Measurements from ENCODE around the gene AS3MT. TPM values are rescaled to one million over a fixed set of nuclear protein-coding genes. Genes with fewer than 3 reads are reported as not detected.
A peak's percentile ranks its signal among the peaks of the same experiment; 100 is the strongest.

The AS3MT gene
- total RNA-seq, 6 experiments from 2014 or later, result 5.3 to 23.2 (median 14.4) TPM

DNA sequence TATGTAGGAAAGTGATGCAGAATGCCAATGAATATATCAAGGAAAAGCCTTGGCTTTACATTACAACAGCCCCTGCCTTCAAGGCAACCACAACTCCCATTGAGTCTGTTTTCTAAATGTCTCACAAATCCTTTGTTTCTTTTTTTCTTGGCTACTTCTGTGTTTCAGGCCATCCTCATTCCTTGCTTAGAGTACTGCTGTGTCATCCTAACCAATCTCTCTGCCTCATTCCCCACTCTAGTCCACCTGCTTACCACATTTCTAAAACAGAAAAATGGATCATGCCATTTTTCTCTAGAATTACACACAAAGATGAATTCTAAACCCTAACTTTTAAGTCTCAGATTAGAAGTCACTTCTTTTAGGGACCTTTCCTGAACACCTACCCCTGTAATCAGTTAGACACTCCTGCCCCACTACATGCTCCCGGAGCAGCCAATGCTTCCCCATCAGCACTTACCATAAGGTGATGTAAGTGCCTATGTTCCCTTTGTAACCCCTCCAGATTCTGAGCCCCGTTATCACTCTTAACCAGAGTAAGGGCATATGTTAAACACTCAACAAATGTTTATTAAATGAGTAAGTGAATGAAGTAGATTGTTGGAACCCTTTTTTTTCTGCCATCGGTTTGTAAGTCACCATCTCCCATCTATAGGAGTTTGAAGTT is 12.4 kb upstream of the AS3MT start:
- H3K27me3 ChIP-seq, result no peaks in the 10 kb centered on the region
- ATAC-seq, result no peak
- peaks cover 0 to 3% (median 0%) of the 10 kb centered on the region in 4 donors for H3K36me3 ChIP-seq
- H3K27ac ChIP-seq, result no peak overlapping the region
- intact Hi-C loops (cut with DNase I), result no loop called here
- no peaks in the 10 kb centered on the region for H3K9me3 ChIP-seq
- WGBS (ENCODE audit: insufficient coverage, low coverage, low lambda C conversion rate, missing lambda C conversion rate), result 87% methylated on average over 3 of the region's 3 CpGs
- DNase-seq, result no peak
- TF ChIP-seq, protein P1, sequence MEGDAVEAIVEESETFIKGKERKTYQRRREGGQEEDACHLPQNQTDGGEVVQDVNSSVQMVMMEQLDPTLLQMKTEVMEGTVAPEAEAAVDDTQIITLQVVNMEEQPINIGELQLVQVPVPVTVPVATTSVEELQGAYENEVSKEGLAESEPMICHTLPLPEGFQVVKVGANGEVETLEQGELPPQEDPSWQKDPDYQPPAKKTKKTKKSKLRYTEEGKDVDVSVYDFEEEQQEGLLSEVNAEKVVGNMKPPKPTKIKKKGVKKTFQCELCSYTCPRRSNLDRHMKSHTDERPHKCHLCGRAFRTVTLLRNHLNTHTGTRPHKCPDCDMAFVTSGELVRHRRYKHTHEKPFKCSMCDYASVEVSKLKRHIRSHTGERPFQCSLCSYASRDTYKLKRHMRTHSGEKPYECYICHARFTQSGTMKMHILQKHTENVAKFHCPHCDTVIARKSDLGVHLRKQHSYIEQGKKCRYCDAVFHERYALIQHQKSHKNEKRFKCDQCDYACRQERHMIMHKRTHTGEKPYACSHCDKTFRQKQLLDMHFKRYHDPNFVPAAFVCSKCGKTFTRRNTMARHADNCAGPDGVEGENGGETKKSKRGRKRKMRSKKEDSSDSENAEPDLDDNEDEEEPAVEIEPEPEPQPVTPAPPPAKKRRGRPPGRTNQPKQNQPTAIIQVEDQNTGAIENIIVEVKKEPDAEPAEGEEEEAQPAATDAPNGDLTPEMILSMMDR (IDR thresholded peaks at IDR 0.05), result no peak
- TF ChIP-seq POLR2A (IDR thresholded peaks at IDR 0.05), result no peak
- peaks cover 0 to 16% (median 3%) of the 10 kb centered on the region in 4 donors for H3K4me1 ChIP-seq
- H3K4me3 ChIP-seq, result no peak overlapping the region

DNA sequence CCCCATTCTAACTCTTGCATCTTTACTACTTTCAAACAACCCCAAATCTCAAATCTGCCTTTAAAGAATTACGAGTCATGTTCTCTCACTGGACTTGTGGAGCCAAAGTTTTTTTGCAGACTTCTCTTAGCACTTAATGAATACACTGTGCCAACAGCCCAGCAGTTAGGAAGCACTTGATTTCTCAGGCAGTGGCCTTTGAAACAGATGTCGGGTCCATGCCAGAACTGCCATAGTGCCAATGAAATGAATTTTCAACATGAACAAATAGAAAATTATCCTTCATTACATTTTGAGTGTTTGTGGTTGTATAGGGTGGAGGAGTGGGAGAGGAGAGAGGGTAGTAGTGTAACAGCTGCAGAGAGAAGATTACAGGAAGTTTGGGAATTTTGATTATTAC is 9.4 kb upstream of the AS3MT start:
- Histone ChIP-seq H3K4me3 (no peak overlapping the region), H3K4me1 (peaks cover 0 to 15% (median 4%) of the 10 kb centered on the region in 4 donors), H3K27ac (no peak overlapping the region), H3K27me3 (no peaks in the 10 kb centered on the region), H3K9me3 (no peaks in the 10 kb centered on the region), H3K36me3 (peaks cover 0 to 24% (median 6%) of the 10 kb centered on the region in 4 donors)
- WGBS (ENCODE audit: insufficient coverage, low coverage, low lambda C conversion rate, missing lambda C conversion rate), result 48% methylated on average over 2 of the region's 2 CpGs
- TF ChIP-seq, protein P1 (IDR thresholded peaks at IDR 0.05), result no peak
- no peak for TF ChIP-seq POLR2A (IDR thresholded peaks at IDR 0.05)
- ATAC-seq (peak in 1 of 4 donors; percentile 35), DNase-seq (no peak)
- intact Hi-C loops (cut with DNase I), result no loop called here

DNA sequence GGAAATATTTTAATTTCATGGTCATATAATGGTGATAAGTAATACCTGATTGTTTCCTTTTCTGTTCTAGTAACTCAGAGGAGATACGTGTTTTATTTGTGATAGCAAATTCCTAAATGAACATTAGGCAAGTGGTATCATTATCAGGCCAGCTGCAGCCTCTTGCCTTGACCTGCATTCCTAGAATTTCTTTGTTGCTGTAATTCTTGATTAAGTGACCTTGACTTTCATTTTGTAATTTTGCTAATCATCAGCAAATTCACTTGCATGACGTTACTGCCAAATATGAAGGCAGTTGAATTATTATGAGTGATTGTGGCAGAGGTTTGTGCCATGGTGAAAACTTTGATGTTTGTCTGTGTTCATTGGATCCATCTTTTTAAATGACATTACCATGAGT is 5.6 kb upstream of the AS3MT start:
- ATAC-seq, result no peak
- 23% methylated on average over 2 of the region's 2 CpGs for WGBS (ENCODE audit: insufficient coverage, low coverage, low lambda C conversion rate, missing lambda C conversion rate)
- no peak overlapping the region for H3K4me3 ChIP-seq
- H3K9me3 ChIP-seq, result no peaks in the 10 kb centered on the region
- intact Hi-C loops (cut with DNase I), result no loop called here
- H3K27me3 ChIP-seq, result no peaks in the 10 kb centered on the region
- TF ChIP-seq, protein P1 (IDR thresholded peaks at IDR 0.05), result no peak
- TF ChIP-seq POLR2A (IDR thresholded peaks at IDR 0.05), result no peak
- H3K4me1 ChIP-seq, result peaks cover 0 to 3% (median under 1%) of the 10 kb centered on the region in 4 donors
- DNase-seq, result no peak
- peaks cover 0 to 24% (median 6%) of the 10 kb centered on the region in 4 donors for H3K36me3 ChIP-seq
- no peak overlapping the region for H3K27ac ChIP-seq

DNA sequence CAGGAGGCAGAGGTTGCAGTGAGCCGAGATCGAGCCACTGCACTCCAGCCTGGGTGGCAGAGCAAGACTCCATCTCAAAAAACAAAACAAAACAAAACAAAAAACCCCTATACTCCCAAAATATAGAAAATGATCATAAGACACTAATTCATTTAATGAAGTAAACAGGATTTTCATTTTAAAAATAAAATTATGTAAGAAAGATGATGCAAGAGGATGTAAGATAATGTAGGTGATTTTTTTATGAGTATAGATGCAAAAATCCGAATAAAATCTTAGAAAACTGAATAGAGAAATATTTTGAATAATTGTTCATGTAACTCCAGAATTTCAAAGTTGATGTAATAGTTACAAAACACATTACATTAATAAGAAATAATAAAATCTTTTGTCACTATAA is 3.6 kb upstream of the AS3MT start:
- Histone ChIP-seq H3K36me3 (peaks cover 0 to 21% (median 6%) of the 10 kb centered on the region in 4 donors), H3K9me3 (no peaks in the 10 kb centered on the region), H3K4me3 (no peak overlapping the region), H3K27ac (no peak overlapping the region), H3K27me3 (no peaks in the 10 kb centered on the region), H3K4me1 (peaks cover 0 to 5% (median under 1%) of the 10 kb centered on the region in 4 donors)
- ATAC-seq (no peak), DNase-seq (no peak)
- intact Hi-C loops (cut with DNase I), result no loop called here
- TF ChIP-seq, protein P1 (IDR thresholded peaks at IDR 0.05), result no peak
- no peak for TF ChIP-seq POLR2A (IDR thresholded peaks at IDR 0.05)
- WGBS (ENCODE audit: insufficient coverage, low coverage, low lambda C conversion rate, missing lambda C conversion rate), result 65% methylated on average over 1 of the region's 3 CpGs

Data from right lobe of liver (tissue), 6 donors.